Heart left ventricle (tissue), 13 donors: Measurements from ENCODE around the gene PHEX.

Experiments
- POLR2A ChIP-seq, 2 donors: fragments of 450-650 bp; IDR thresholded peaks; one replicate each; pipeline ENCODE4 v1.6.1; 2017; ENCODE audit warnings: antibody characterized with exemption in 2 of 2, mild to moderate bottlenecking in 2 of 2, moderate library complexity in 2 of 2
- TF ChIP-seq, protein P1 (sequence below), 12 donors: fragments of 200-600 bp; sonication (generic) in 4 of 12; IDR thresholded peaks; one replicate each; pipeline versions ENCODE4 v1.5.0 to v1.8.0; 2018 to 2022; ENCODE audit warnings: antibody characterized with exemption in 12 of 12, mild to moderate bottlenecking in 5 of 12
- donor health status: ischemic (EF 13 %, LVEDD 7.1; RV severe dilation, severe dysfunction).
- donor health status: DM: no; HTN: yes; CAD: no.
- donor health status: DM: no; HTN: no; CAD: no.
- donor health status: ischemic (EF 25% LVEDD 6.9; RV normal size, moderate dysfunction).
- donor health status: ischemic (EF 25% LVEDD 5.7; RV mildly dilated, moderate dysfunction).
- donor health status: ischemic (EF 35%, LVEDD 5.7; RV mildly dilated, moderate dysfunction).
- donor health status: nonischemic (EF 11% LVEDD 7.7; RV severe dilation, severe dysfunction).
- donor health status: DM: yes; HTN: yes; CAD: no.
- donor health status: PGD.
- donor health status: ischemic (EF 29% LVEDD 5.4; RV normal size, mild dysfunction).
- donor health status: nonischemic (EF 23%, LVEDD 6.1; RV moderate dilation, normal function).

DNA sequence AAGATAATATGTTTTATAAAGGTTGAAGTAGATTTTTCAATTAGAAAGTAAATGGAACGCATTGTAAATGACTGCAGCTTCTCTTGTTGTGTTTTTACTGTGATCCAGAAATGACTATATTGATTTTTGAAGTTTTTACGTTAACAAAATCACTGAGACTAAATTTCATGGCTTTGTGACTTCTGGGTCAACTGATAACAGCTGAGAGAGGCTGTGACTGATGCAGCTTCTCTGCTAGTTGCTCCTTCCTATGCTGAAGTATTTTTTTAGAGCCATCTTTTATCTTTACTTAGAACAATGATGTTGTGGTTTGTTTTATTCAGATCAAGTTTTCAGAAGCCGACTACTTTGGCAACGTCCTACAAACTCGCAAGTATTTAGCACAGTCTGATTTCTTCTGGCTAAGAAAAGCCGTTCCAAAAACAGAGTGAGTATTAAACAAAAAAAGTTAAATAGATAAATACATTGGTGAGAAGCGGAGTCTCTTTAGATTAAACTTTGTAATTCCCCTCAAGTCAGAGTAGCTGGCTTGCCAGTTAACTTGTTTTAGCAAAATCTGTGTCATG, 145.9 kb downstream of the PHEX start:
- TF ChIP-seq, protein P1, sequence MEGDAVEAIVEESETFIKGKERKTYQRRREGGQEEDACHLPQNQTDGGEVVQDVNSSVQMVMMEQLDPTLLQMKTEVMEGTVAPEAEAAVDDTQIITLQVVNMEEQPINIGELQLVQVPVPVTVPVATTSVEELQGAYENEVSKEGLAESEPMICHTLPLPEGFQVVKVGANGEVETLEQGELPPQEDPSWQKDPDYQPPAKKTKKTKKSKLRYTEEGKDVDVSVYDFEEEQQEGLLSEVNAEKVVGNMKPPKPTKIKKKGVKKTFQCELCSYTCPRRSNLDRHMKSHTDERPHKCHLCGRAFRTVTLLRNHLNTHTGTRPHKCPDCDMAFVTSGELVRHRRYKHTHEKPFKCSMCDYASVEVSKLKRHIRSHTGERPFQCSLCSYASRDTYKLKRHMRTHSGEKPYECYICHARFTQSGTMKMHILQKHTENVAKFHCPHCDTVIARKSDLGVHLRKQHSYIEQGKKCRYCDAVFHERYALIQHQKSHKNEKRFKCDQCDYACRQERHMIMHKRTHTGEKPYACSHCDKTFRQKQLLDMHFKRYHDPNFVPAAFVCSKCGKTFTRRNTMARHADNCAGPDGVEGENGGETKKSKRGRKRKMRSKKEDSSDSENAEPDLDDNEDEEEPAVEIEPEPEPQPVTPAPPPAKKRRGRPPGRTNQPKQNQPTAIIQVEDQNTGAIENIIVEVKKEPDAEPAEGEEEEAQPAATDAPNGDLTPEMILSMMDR (IDR thresholded peaks at IDR 0.05): no peak
- no peak for TF ChIP-seq POLR2A (IDR thresholded peaks at IDR 0.05)
